Endothelial cell of umbilical vein (primary cell): Measurements from ENCODE around the gene MTHFR.

Experiments
- CTCF ChIP-seq, 2 donors: IDR thresholded peaks; 1 replicate in 1 of 2; 2 replicates in 1 of 2; pipeline ENCODE4 v1.5.1; 2011; ENCODE audit warnings: low read length in 2 of 2, mild to moderate bottlenecking in 2 of 2, moderate library complexity in 2 of 2, control low read depth in 1 of 2, inconsistent platforms in 1 of 2, low read depth in 1 of 2; ENCODE audit not compliant: insufficient read depth in 1 of 2; ENCODE audit errors: extremely low read depth in 1 of 2
- FOS ChIP-seq: IDR thresholded peaks from 2 replicates; pipeline ENCODE4 v1.6.1; 2011; ENCODE audit warnings: mild to moderate bottlenecking, low read length, moderate library complexity, borderline replicate concordance; ENCODE audit not compliant: insufficient read depth
- JUN ChIP-seq: IDR thresholded peaks from 2 replicates; pipeline ENCODE4 v1.6.1; 2011; ENCODE audit warnings: borderline replicate concordance, low read depth; ENCODE audit not compliant: insufficient read length, insufficient read depth
- MAX ChIP-seq: IDR thresholded peaks from 2 replicates; pipeline ENCODE4 v1.6.1; 2011; ENCODE audit not compliant: insufficient read depth, insufficient read length
- POLR2A ChIP-seq: IDR thresholded peaks from 2 replicates; pipeline ENCODE4 v1.6.1; 2012; ENCODE audit warnings: low read depth, mild to moderate bottlenecking, control low read depth, low read length
- POLR2AphosphoS5 ChIP-seq: IDR thresholded peaks from 2 replicates; pipeline ENCODE4 v1.6.1; 2012; ENCODE audit warnings: low read depth, mild to moderate bottlenecking, control low read depth, low read length, moderate library complexity; ENCODE audit not compliant: insufficient read depth

DNA sequence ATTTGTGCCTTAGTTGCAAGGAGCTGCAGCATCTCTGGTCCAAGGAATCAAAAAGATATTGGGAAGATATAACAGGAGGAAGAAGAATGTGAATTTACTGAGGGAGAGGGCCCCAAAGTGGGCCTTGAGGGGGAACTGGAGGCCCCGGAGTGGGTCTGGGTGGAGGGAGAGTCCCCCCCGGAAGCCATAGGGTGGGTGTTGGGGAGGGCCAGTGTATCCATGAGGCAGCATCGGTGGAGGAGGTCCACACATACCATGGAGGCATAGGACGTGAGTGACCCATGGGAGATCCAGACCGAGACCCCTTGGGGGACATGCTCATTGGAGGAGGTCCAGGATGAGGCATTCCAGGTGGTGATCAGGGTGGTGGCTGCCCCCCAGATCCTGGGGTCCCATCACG lies 44.5 kb downstream of the MTHFR start:
- TF ChIP-seq MAX (no peak), CTCF (IDR thresholded peaks at IDR 0.05; ENCODE audit: extremely low read depth in 1 of 2, insufficient read depth in 1 of 2, low read depth in 1 of 2, low read length in 2 of 2) (no peak), POLR2AphosphoS5 (no peak), JUN (no peak), POLR2A (no peak), FOS (no peak)
